Cardiac fibroblast (primary cell): Measurements from ENCODE around the gene FAM170B.

Experiments used
- DNase-seq, 2 donors: peaks; one replicate each; pipeline versions ENCODE4 v3.0.0 to v3.0.0-alpha.2; 2010; ENCODE audit warnings: low read depth in 2 of 2
- H3K4me3 ChIP-seq, 2 donors: replicated peaks in 1 of 2; 1 replicate in 1 of 2; 2 replicates in 1 of 2; pipeline ENCODE4 v1.5.1; 2011; ENCODE audit warnings: low read depth in 2 of 2, low read length in 2 of 2, mild to moderate bottlenecking in 2 of 2, moderate library complexity in 1 of 2
- TF ChIP-seq, protein P1 (sequence below): IDR thresholded peaks from one replicate; pipeline ENCODE4 v1.5.1; 2011; ENCODE audit warnings: low read depth, mild to moderate bottlenecking, low read length, inconsistent platforms

The FAM170B gene

DNA sequence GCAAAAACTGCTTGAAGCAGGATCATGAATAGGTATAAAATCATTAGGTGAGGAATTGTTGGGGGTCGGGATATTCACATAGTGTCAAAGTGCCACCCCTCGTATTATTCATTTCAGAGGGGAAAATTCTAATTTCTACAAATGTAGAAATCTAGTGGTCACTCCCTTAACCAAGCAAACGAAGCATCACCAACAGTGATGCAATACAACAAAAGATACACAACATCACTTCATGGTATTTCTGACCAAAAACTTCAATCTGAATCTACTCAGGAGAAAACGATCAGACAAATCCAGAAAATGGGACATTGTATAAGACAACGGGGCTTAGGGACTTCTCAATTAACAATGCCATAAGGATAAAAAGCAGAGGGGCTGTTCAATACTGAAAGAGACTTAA lies 26.3 kb upstream of the FAM170B start:
- TF ChIP-seq, protein P1, sequence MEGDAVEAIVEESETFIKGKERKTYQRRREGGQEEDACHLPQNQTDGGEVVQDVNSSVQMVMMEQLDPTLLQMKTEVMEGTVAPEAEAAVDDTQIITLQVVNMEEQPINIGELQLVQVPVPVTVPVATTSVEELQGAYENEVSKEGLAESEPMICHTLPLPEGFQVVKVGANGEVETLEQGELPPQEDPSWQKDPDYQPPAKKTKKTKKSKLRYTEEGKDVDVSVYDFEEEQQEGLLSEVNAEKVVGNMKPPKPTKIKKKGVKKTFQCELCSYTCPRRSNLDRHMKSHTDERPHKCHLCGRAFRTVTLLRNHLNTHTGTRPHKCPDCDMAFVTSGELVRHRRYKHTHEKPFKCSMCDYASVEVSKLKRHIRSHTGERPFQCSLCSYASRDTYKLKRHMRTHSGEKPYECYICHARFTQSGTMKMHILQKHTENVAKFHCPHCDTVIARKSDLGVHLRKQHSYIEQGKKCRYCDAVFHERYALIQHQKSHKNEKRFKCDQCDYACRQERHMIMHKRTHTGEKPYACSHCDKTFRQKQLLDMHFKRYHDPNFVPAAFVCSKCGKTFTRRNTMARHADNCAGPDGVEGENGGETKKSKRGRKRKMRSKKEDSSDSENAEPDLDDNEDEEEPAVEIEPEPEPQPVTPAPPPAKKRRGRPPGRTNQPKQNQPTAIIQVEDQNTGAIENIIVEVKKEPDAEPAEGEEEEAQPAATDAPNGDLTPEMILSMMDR = no peak
- DNase-seq = no peak
- no peak overlapping the region for H3K4me3 ChIP-seq

DNA sequence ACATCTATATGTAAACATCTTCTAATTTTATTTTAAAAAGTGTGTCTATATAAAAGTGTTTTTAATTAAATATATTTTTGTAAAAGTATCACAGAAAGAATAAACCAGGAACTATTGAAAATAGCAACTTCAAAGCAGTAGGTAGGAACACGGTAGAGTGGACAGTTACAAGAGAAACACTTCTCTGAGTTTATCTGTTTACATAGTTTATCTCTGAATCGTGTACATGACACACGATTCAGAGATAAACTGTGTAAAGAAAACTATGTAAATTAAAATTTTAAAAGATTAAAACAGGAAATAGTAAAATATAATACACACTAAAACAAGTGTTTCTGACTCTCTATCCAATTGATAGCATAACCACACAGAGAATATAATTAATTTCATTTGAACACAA lies 25.1 kb upstream of the FAM170B start:
- no peak overlapping the region for H3K4me3 ChIP-seq
- TF ChIP-seq, protein P1 = no peak
- no peak for DNase-seq

DNA sequence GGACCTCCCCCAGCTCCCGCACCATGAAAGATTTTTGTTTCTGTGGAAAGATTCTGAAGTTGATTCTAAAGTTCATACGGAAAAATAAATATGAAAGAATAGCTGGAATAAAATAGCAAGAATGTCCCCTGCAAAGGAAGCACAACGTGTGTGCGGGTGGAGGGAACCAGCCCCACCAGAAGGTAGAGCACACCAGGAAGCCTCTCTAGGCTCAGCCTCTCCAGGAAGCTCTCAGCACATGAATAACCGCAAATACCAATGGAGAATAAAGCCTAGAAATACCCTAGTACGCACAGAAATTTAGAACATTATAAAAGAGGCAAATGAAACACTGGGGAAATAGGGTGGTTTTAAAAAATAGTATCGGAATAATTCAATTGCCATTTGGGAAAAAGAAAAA lies 24.6 kb upstream of the FAM170B start:
- DNase-seq = no peak
- H3K4me3 ChIP-seq = no peak overlapping the region
- TF ChIP-seq, protein P1 = no peak

- no peak overlapping the region for H3K4me3 ChIP-seq
- no peak for DNase-seq
- TF ChIP-seq, protein P1 = no peak
Observed at GRCh38 chr10:49157229-49157628, 23.4 kb upstream of the FAM170B start.

DNA sequence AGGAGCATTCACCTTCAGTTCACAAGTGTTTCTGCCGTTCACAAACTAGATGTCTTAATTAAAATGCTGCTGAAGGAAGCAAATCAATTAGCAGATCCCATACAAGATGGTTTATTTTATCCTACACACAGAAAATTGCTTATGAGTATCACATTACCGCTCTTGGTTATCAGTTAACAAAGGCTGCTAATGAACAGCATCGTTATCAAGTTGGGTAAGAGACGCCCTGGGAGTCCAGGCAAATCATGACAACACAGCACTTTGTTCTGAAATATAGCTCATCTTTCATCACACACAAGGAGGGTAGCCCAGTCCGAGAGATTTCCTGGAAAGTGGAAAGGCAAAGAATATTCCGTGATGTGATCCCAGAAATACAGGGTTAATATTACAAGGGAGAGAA lies 20.8 kb upstream of the FAM170B start:
- DNase-seq = no peak
- no peak overlapping the region for H3K4me3 ChIP-seq
- TF ChIP-seq, protein P1 = no peak

- no peak overlapping the region for H3K4me3 ChIP-seq
- peak in 1 of 2 donors; percentile 37 for DNase-seq
- TF ChIP-seq, protein P1 = no peak
Observed at GRCh38 chr10:49153971-49154370, 20.1 kb upstream of the FAM170B start.

- no peak overlapping the region for H3K4me3 ChIP-seq
- TF ChIP-seq, protein P1 = no peak
- DNase-seq = no peak
Observed at GRCh38 chr10:49153115-49153514, 19.3 kb upstream of the FAM170B start.
